Esophagus squamous epithelium (tissue), 5 donors: ENCODE data around the gene SMIM44. TPM values are rescaled to one million over a fixed set of nuclear protein-coding genes. Genes with fewer than 3 reads are reported as not detected.
"Not testable (repeated sequence)": the region's sequence is repeated elsewhere in the genome, so short reads cannot be mapped to it uniquely, and the experiment has no call there.

ENCODE experiments used
- DNase-seq: peaks from one replicate; lab custom pipeline; 2025; lab: John Stamatoyannopoulos, UW
- H3K27ac ChIP-seq, 4 donors: fragments of 200-600 bp; sonication (generic); one replicate each; pipeline ENCODE4 v1.5.1; 2016 to 2019; ENCODE audit warnings: mild to moderate bottlenecking in 1 of 4
- H3K27me3 ChIP-seq, 4 donors: fragments of 200-600 bp; sonication (generic); 1 replicate in 3 of 4; 2 replicates in 1 of 4; pipeline versions ENCODE4 v1.5.1 to v1.6.0; 2017 to 2021; ENCODE audit warnings: antibody characterized with exemption in 1 of 4
- H3K36me3 ChIP-seq, 3 donors: fragments of 200-600 bp; sonication (generic); one replicate each; pipeline ENCODE4 v1.5.1; 2016 to 2019
- H3K4me1 ChIP-seq, 3 donors: fragments of 200-600 bp; sonication (generic); one replicate each; pipeline ENCODE4 v1.5.1; 2017 to 2019
- H3K4me3 ChIP-seq, 4 donors: fragments of 200-600 bp; sonication (generic); 1 replicate in 3 of 4; 2 replicates in 1 of 4; pipeline ENCODE4 v1.5.1; 2016 to 2019; ENCODE audit warnings: mild to moderate bottlenecking in 2 of 4, moderate library complexity in 1 of 4
- H3K9me3 ChIP-seq, 3 donors: fragments of 200-600 bp; sonication (generic); one replicate each; pipeline ENCODE4 v1.5.1; 2016 to 2019
- CTCF ChIP-seq, 6 experiments: fragments of 450-650 bp in 4 of 6; fragments of 200-600 bp in 2 of 6; sonication (generic) in 2 of 6; IDR thresholded peaks; one replicate each; pipeline ENCODE4 v1.5.1; 2016 to 2019; ENCODE audit warnings: antibody characterized with exemption in 6 of 6, mild to moderate bottlenecking in 4 of 6, moderate library complexity in 4 of 6
- POLR2A ChIP-seq, 4 donors: fragments of 450-650 bp; IDR thresholded peaks; one replicate each; pipeline ENCODE4 v1.6.1; 2017; ENCODE audit warnings: antibody characterized with exemption in 4 of 4, mild to moderate bottlenecking in 4 of 4, moderate library complexity in 3 of 4
- WGBS, 2 donors: methylation state at CpG; one replicate each; pipeline ENCODE4 v1.1.5; 2018; 5-methylcytosine and 5-hydroxymethylcytosine counted together
- intact Hi-C: fragments of 100-400 bp; cut with DNase I; formaldehyde crosslinking; loops from one replicate; pipeline ENCODE4 v1.15.0; 2022
- total RNA-seq, 4 donors: library from RNA; depleted of rRNA; stranded (reverse); fragments of >200 nt; gene quantifications; one replicate each; pipeline ENCODE4 v1.1.0, GENCODE V29; 2016
- donor health status: DM: yes; HTN: yes; CAD: no.

Gene SMIM44
- total RNA-seq, 4 donors from 2014 or later = not detected

GRCh38 chr19:3455393-3455955, 27.8 kb downstream of the SMIM44 start:
- intact Hi-C loops = no loop called here
- peak overlapping the region in 2 of 4 donors; percentile 5 to 88 for H3K27ac ChIP-seq
- WGBS, 2 donors = 81% methylated on average over 5 to 7 of the region's 7 CpGs
- peaks cover 44 to 100% (median 54%) of the 10 kb centered on the region in 3 donors for H3K36me3 ChIP-seq
- no peaks in the 10 kb centered on the region for H3K27me3 ChIP-seq
- DNase-seq = no peak
- H3K9me3 ChIP-seq = no peaks in the 10 kb centered on the region
- no peak for TF ChIP-seq POLR2A (IDR thresholded peaks at IDR 0.05)
- TF ChIP-seq CTCF (IDR thresholded peaks at IDR 0.05) = no peak
- H3K4me1 ChIP-seq = peaks cover 21 to 59% (median 33%) of the 10 kb centered on the region in 3 donors
- H3K4me3 ChIP-seq = no peak overlapping the region

GRCh38 chr19:3454656-3455392, 28.4 kb downstream of the SMIM44 start:
- DNase-seq = no peak
- H3K4me3 ChIP-seq = no peak overlapping the region
- WGBS, 2 donors = 92 to 94% methylated on average over 5 to 9 of the region's 15 CpGs
- no peaks in the 10 kb centered on the region for H3K27me3 ChIP-seq
- TF ChIP-seq POLR2A (IDR thresholded peaks at IDR 0.05) = no peak
- no peak for TF ChIP-seq CTCF (IDR thresholded peaks at IDR 0.05)
- intact Hi-C loops = no loop called here
- peaks cover 44 to 100% (median 61%) of the 10 kb centered on the region in 3 donors for H3K36me3 ChIP-seq
- peak overlapping the region in 1 of 4 donors; percentile 14 for H3K27ac ChIP-seq
- H3K9me3 ChIP-seq = no peaks in the 10 kb centered on the region
- H3K4me1 ChIP-seq = peaks cover 19 to 53% (median 30%) of the 10 kb centered on the region in 3 donors

- peaks cover 49 to 100% (median 71%) of the 10 kb centered on the region in 3 donors for H3K36me3 ChIP-seq
- DNase-seq = no peak
- H3K4me3 ChIP-seq = no peak overlapping the region
- no peaks in the 10 kb centered on the region for H3K9me3 ChIP-seq
- intact Hi-C loops = no loop called here
- TF ChIP-seq CTCF (IDR thresholded peaks at IDR 0.05) (no peak), POLR2A (IDR thresholded peaks at IDR 0.05) (no peak)
- H3K4me1 ChIP-seq = peaks cover 11 to 43% (median 21%) of the 10 kb centered on the region in 3 donors
- H3K27ac ChIP-seq = peak overlapping the region in 3 of 4 donors; percentile 1 to 14 (median 5)
- 40% methylated on average over 1 of the region's 25 CpGs; no CpG with 5 or more reads in 1 of the 2 donors for WGBS, 2 donors
- no peaks in the 10 kb centered on the region for H3K27me3 ChIP-seq
These were observed 29.4 kb downstream of the SMIM44 start for GRCh38 chr19:3453840-3454239.

- not testable (repeated sequence) for DNase-seq
These were observed 30.4 kb downstream of the SMIM44 start for GRCh38 chr19:3452942-3453214.

GRCh38 chr19:3452171-3452941, 30.9 kb downstream of the SMIM44 start:
- Histone ChIP-seq H3K9me3 (no peaks in the 10 kb centered on the region), H3K4me3 (no peak overlapping the region), H3K4me1 (peaks cover 0 to 28% (median 10%) of the 10 kb centered on the region in 3 donors), H3K27ac (peak overlapping the region in 3 of 4 donors; percentile 67 to 84 (median 81)), H3K27me3 (no peaks in the 10 kb centered on the region), H3K36me3 (peaks cover 61 to 100% (median 78%) of the 10 kb centered on the region in 3 donors)
- intact Hi-C loops = no loop called here
- 91 to 93% methylated on average over 24 to 26 of the region's 38 CpGs for WGBS, 2 donors
- TF ChIP-seq POLR2A (IDR thresholded peaks at IDR 0.05) (no peak), CTCF (IDR thresholded peaks at IDR 0.05) (no peak)
- DNase-seq = no peak

More at GRCh38 chr19:3452942-3453214, 30.4 kb downstream of the SMIM44 start:
- H3K9me3 ChIP-seq, H3K27me3 ChIP-seq, H3K4me3 ChIP-seq, intact Hi-C loops: not testable (repeated sequence)
- Histone ChIP-seq H3K4me1 (peaks cover 1 to 33% (median 14%) of the 10 kb centered on the region in 3 donors), H3K27ac (peak overlapping the region in 2 of 4 donors; percentile 67 to 81), H3K36me3 (peaks cover 56 to 100% (median 78%) of the 10 kb centered on the region in 3 donors)
- 92 to 96% methylated on average over 2 to 6 of the region's 10 CpGs for WGBS, 2 donors
